ENCODE results near the gene AHDC1.

DNA sequence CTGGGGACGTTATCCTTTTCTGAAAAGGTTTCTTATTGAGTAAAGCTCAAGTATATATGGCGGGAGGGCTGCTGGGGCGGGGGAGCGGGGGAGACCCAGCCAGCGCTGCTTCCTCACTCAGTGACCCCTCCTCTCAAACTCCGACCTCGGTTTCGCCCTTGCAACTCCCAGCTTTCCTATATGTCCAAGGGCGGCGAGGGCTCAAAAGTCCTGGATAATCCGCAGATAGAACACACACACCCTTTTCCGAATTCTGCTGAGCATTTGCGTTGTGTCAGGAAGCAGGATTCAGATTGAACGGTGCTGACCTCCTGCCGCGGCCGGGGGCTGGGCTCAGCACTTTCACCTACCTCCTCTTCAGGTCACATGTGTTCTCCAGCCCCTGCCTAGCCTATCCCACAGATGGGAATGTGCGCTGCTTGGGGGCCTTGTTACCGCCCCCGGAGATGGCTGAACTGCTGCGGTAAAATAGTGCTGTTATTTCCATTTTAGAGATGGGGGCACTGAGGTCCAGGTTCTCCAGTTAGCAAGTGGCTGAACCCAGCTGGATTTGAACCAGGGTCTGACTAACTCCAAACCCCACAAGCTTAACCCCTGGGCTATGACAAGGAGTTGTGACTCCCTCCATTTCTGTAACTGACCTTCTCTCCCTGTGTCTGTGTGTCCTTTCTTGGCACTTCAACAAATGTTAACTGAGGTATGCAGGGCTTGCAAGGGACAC, 795 bp upstream of the AHDC1 start:
- TF ChIP-seq, protein P1, sequence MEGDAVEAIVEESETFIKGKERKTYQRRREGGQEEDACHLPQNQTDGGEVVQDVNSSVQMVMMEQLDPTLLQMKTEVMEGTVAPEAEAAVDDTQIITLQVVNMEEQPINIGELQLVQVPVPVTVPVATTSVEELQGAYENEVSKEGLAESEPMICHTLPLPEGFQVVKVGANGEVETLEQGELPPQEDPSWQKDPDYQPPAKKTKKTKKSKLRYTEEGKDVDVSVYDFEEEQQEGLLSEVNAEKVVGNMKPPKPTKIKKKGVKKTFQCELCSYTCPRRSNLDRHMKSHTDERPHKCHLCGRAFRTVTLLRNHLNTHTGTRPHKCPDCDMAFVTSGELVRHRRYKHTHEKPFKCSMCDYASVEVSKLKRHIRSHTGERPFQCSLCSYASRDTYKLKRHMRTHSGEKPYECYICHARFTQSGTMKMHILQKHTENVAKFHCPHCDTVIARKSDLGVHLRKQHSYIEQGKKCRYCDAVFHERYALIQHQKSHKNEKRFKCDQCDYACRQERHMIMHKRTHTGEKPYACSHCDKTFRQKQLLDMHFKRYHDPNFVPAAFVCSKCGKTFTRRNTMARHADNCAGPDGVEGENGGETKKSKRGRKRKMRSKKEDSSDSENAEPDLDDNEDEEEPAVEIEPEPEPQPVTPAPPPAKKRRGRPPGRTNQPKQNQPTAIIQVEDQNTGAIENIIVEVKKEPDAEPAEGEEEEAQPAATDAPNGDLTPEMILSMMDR (IDR thresholded peaks at IDR 0.05; ENCODE audit: poor library complexity, severe bottlenecking) = no peak
- TF ChIP-seq POLR2AphosphoS5 (IDR thresholded peaks at IDR 0.05) (no peak), RAD21 (conservative IDR thresholded peaks at IDR 0.05) (no peak)
- TF ChIP-seq, protein P2, sequence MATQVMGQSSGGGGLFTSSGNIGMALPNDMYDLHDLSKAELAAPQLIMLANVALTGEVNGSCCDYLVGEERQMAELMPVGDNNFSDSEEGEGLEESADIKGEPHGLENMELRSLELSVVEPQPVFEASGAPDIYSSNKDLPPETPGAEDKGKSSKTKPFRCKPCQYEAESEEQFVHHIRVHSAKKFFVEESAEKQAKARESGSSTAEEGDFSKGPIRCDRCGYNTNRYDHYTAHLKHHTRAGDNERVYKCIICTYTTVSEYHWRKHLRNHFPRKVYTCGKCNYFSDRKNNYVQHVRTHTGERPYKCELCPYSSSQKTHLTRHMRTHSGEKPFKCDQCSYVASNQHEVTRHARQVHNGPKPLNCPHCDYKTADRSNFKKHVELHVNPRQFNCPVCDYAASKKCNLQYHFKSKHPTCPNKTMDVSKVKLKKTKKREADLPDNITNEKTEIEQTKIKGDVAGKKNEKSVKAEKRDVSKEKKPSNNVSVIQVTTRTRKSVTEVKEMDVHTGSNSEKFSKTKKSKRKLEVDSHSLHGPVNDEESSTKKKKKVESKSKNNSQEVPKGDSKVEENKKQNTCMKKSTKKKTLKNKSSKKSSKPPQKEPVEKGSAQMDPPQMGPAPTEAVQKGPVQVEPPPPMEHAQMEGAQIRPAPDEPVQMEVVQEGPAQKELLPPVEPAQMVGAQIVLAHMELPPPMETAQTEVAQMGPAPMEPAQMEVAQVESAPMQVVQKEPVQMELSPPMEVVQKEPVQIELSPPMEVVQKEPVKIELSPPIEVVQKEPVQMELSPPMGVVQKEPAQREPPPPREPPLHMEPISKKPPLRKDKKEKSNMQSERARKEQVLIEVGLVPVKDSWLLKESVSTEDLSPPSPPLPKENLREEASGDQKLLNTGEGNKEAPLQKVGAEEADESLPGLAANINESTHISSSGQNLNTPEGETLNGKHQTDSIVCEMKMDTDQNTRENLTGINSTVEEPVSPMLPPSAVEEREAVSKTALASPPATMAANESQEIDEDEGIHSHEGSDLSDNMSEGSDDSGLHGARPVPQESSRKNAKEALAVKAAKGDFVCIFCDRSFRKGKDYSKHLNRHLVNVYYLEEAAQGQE (IDR thresholded peaks at IDR 0.05; ENCODE audit: borderline replicate concordance) = no peak

Measured in neural cell (in vitro differentiated cells).